ENCODE results near the gene KIF1A.

The KIF1A gene

GRCh38 chr2:240717681-240718581 is 102.1 kb downstream of the KIF1A start:
- no peak for DNase-seq

GRCh38 chr2:240717181-240717641 is 102.8 kb downstream of the KIF1A start:
- no peak for DNase-seq

GRCh38 chr2:240716130-240716798 is 103.8 kb downstream of the KIF1A start:
- DNase-seq = no peak

- DNase-seq = no peak
These were observed 105.0 kb downstream of the KIF1A start for GRCh38 chr2:240714747-240715725.

- no peak for DNase-seq
These were observed 105.9 kb downstream of the KIF1A start for GRCh38 chr2:240713928-240714746.

GRCh38 chr2:240713071-240713927 is 106.7 kb downstream of the KIF1A start:
- DNase-seq = no peak

GRCh38 chr2:240712121-240712520 is 107.9 kb downstream of the KIF1A start:
- DNase-seq = no peak

GRCh38 chr2:240711701-240712100 is 108.3 kb downstream of the KIF1A start:
- no peak for DNase-seq

- no peak for DNase-seq
These were observed 108.7 kb downstream of the KIF1A start for GRCh38 chr2:240711296-240711695.

- DNase-seq = no peak
These were observed 111.6 kb downstream of the KIF1A start for GRCh38 chr2:240708457-240708856.

- no peak for DNase-seq
These were observed 112.2 kb downstream of the KIF1A start for GRCh38 chr2:240707821-240708220.

GRCh38 chr2:240707043-240707756 is 112.8 kb downstream of the KIF1A start:
- no peak for DNase-seq

GRCh38 chr2:240705204-240705791 is 114.7 kb downstream of the KIF1A start:
- no peak for DNase-seq

- DNase-seq = no peak
These were observed 115.4 kb downstream of the KIF1A start for GRCh38 chr2:240704651-240705050.

- no peak for DNase-seq
These were observed 116.3 kb downstream of the KIF1A start for GRCh38 chr2:240703417-240704341.

GRCh38 chr2:240702640-240703011 is 117.4 kb downstream of the KIF1A start:
- no peak for DNase-seq

- no peak for DNase-seq
These were observed 118.0 kb downstream of the KIF1A start for GRCh38 chr2:240701736-240702639.

Measured in CD4-positive, alpha-beta T cell treated with Interleukin-15 for 1 hour (primary cell).